ENCODE data around the gene KAZALD1.

KAZALD1 gene

DNA sequence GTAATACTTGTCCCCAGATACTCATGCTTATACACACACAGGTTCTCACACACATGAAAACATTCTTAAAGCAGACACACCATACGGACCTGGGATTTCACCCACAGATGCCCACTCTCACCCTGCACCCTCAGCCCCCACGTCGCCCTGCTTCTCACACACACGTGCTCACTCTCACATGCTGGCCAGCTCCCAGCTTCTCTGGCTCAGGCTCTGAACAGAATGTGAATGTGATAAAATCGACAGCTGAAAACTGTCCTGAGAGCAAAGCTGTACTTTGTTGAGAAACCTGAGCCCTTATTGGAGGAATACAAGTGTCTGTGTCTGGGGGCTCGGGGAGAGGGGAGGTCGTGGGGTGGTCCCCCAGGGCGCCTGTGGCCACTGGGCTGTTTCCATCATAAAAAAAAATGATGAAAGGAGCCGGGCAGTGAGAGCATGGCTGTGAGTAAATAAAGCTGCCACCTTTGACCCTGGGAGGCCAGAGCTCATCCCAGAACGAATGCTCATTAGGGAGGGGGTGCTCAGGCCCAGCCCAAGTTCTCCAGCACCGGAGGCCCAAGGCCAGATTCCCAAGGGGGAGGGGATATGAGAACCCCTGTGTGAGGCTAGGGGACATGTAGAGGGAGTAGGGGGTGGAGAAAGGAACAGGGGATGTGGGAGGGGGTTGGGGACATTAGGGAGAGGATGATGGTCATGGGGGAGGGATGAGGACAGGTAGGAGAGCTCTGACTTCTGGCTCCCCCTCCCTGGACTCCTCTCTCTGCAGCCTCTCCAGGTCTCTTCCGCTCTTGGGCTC is 51.2 kb downstream of the KAZALD1 start:
- H3K36me3 ChIP-seq (replicated peaks) = no peaks in the 10 kb centered on the region
- in situ Hi-C loops (cut with HindIII; ENCODE audit: low pct_ligation_motif_present, low sequenced_read_pairs) = no loop called here
- no peak for DNase-seq
- H3K27ac ChIP-seq = no peak overlapping the region
- no peak overlapping the region for H3K4me3 ChIP-seq (ENCODE audit: low read depth, low read length)
- peaks cover 26% of the 10 kb centered on the region for H3K27me3 ChIP-seq (replicated peaks)
- TF ChIP-seq, protein P1, sequence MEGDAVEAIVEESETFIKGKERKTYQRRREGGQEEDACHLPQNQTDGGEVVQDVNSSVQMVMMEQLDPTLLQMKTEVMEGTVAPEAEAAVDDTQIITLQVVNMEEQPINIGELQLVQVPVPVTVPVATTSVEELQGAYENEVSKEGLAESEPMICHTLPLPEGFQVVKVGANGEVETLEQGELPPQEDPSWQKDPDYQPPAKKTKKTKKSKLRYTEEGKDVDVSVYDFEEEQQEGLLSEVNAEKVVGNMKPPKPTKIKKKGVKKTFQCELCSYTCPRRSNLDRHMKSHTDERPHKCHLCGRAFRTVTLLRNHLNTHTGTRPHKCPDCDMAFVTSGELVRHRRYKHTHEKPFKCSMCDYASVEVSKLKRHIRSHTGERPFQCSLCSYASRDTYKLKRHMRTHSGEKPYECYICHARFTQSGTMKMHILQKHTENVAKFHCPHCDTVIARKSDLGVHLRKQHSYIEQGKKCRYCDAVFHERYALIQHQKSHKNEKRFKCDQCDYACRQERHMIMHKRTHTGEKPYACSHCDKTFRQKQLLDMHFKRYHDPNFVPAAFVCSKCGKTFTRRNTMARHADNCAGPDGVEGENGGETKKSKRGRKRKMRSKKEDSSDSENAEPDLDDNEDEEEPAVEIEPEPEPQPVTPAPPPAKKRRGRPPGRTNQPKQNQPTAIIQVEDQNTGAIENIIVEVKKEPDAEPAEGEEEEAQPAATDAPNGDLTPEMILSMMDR (IDR thresholded peaks at IDR 0.05; ENCODE audit: low read depth, low read length, missing control alignments) = no peak

DNA sequence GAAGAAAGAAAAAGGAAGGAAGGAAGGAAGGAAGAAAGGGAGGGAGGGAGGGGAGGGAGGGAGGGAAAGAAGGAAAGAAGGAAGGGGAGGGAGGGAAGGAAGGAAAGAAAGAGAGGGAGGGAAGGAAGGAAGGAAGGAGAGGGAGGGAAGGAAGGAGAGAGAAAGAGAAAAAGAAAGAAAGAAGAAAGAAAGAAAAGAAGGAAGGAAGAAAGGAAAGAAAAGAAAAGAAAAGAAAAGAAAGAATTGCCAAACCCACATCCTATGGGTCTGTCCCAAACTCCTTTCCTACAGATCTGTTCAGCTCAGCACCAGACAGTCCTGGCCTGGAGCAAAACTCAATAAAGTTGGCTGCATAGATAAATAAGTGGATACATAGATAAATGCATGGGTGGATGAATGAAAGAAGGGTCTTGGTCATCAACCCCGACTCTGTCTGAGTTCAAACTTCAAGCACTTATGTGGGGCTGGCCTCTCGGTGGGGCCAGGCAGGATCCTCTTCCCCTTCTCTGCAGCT is 52.2 kb downstream of the KAZALD1 start:
- DNase-seq = no peak
- Histone ChIP-seq H3K27me3 (replicated peaks) (peaks cover 27% of the 10 kb centered on the region), H3K36me3 (replicated peaks) (no peaks in the 10 kb centered on the region), H3K4me3 (ENCODE audit: low read depth, low read length) (no peak overlapping the region), H3K27ac (no peak overlapping the region)
- in situ Hi-C loops (cut with HindIII; ENCODE audit: low pct_ligation_motif_present, low sequenced_read_pairs) = no loop called here
- TF ChIP-seq, protein P1 (IDR thresholded peaks at IDR 0.05; ENCODE audit: low read depth, low read length, missing control alignments) = no peak

DNA sequence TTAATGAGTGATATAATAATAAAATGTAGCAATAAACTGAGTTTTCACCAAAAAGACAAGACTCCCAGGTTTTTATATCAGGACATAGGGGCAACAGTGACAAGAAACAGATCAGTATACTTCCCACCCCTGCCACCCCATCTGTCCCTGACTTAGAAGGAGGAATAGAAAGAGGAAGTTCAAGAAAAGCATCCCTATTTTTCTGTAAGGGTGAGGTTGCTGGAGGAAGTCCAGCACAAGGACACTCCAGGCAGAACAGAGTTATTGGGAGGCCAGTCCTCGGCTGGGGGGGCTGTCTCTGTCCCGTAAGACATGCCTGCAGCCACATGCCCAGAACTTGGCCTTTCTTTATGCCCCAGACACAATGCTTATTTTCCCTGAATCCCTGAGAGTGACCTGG is 52.9 kb downstream of the KAZALD1 start:
- Histone ChIP-seq H3K27ac (no peak overlapping the region), H3K4me3 (ENCODE audit: low read depth, low read length) (no peak overlapping the region), H3K27me3 (replicated peaks) (peaks cover 30% of the 10 kb centered on the region), H3K36me3 (replicated peaks) (no peaks in the 10 kb centered on the region)
- no peak for DNase-seq
- in situ Hi-C loops (cut with HindIII; ENCODE audit: low pct_ligation_motif_present, low sequenced_read_pairs) = no loop called here
- TF ChIP-seq, protein P1 (IDR thresholded peaks at IDR 0.05; ENCODE audit: low read depth, low read length, missing control alignments) = no peak

All from brain microvascular endothelial cell (primary cell).